IPS-15b (cell line): ENCODE data around the gene PLPP1.

Experiments
- H3K27me3 ChIP-seq: one replicate; pipeline ENCODE4 v1.6.1; 2013; ENCODE audit warnings: low read length; ENCODE audit not compliant: control insufficient read depth, insufficient read depth
- H3K36me3 ChIP-seq: one replicate; pipeline ENCODE4 v1.6.1; 2013; ENCODE audit warnings: low read length; ENCODE audit not compliant: control insufficient read depth, insufficient read depth
- H3K4me1 ChIP-seq: one replicate; pipeline ENCODE4 v1.6.1; 2013; ENCODE audit warnings: mild to moderate bottlenecking, low read length; ENCODE audit not compliant: control insufficient read depth, insufficient read depth
- H3K4me3 ChIP-seq: one replicate; pipeline ENCODE4 v1.5.1; 2013; ENCODE audit warnings: low read depth, low read length
- H3K9ac ChIP-seq: one replicate; pipeline ENCODE4 v1.6.1; 2013; ENCODE audit warnings: low read depth, mild to moderate bottlenecking, low read length
- H3K9me3 ChIP-seq: one replicate; pipeline ENCODE4 v1.6.1; 2013; ENCODE audit warnings: mild to moderate bottlenecking, low read length; ENCODE audit not compliant: control insufficient read depth, insufficient read depth

Gene PLPP1

DNA sequence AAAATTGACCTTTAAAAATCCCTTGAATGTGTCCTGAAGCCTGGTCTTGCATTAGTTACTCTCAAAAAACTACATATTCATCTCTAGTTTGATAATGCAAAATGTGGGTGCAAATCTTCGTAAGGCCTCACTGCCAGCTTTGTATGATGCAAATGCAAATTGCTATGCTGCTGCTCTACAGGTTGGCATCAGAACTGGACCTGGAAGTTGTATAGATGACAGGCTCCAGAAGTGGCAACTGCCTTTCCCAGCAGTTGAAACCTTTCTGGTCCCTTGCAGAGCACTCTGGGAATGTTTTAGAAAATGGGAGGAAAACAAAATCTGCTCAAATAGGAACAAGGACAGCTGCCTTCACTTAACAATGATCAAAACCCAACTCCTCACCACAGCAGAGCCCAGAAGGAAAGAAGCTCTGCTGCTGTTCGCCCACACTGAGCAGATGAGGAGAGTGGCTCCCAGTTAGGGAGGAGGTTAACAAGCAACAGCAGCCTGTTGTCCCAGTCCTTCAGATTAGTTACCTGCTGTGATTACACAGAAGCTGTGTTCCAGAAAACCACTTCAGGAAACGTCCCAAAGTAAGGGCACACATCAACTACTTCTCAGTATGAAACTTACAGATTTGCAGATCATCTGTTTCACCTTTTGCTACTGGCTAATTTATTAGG lies 93.5 kb downstream of the PLPP1 start:
- H3K36me3 ChIP-seq = peaks cover 5% of the 10 kb centered on the region
- H3K9me3 ChIP-seq = no peaks in the 10 kb centered on the region
- no peaks in the 10 kb centered on the region for H3K27me3 ChIP-seq
- peaks cover 8% of the 10 kb centered on the region for H3K4me1 ChIP-seq
- no peak overlapping the region for H3K4me3 ChIP-seq
- H3K9ac ChIP-seq = no peak overlapping the region

DNA sequence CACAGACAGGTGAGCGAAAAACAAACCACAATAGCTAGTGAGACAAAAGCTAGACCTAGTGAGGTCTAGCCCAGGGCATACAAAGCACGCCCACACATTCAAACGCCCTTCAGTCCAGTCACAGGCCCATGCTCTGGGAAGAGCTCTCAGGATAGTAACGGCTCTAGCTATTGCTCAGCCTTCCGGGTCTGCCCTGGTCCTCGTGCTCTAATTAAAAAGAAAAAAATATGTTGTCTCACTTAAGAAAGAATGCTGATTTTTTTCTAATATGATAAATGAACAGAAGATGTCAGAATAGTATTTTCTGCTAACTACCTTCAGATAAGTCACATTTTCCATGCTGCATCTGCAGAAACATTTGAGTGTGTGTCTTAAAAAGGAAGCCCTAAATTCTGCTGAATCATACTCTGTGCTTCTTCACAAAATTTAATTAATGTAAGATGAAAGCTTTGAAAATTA lies 94.5 kb downstream of the PLPP1 start:
- Histone ChIP-seq H3K9me3 (no peaks in the 10 kb centered on the region), H3K36me3 (peaks cover 5% of the 10 kb centered on the region), H3K4me3 (no peak overlapping the region), H3K4me1 (peaks cover 8% of the 10 kb centered on the region), H3K27me3 (no peaks in the 10 kb centered on the region), H3K9ac (no peak overlapping the region)

DNA sequence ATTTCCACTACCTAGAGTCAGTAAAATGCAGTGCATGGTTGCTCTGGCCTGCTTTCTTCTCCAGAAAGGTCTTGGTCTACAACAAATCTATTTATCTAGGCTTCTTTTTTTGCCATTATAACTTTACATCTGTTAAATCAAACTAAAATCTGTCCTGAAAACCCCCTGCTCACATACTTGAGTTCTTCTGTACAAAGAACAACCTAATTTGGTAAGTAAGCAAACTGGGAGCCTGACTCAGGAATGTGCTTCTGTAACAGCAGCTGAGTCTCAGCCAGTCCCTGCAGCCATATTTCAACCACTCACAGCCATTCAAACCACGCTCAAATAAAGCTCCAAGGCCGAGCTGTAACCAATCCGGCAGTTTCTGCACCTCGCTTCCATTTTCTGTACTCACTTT lies 95.8 kb downstream of the PLPP1 start:
- Histone ChIP-seq H3K4me3 (no peak overlapping the region), H3K9me3 (no peaks in the 10 kb centered on the region), H3K27me3 (no peaks in the 10 kb centered on the region), H3K36me3 (peaks cover 5% of the 10 kb centered on the region), H3K4me1 (peaks cover 8% of the 10 kb centered on the region), H3K9ac (no peak overlapping the region)

DNA sequence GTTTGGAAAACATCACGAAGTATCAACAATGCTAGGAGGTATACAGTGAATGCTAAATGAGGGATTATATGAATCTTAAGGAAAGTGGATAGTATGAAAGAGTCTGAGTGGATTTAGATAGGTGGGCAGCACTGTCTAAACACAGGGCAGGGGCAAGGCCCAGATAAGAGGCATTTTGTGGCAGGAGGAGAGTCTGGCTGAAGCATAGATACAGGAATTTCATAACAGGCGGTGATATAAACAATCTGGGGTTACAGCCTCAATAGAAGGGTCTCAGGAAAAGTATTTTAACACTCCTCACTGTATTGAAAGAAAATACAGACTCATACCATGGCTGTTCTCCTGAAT lies 96.9 kb downstream of the PLPP1 start:
- no peak overlapping the region for H3K9ac ChIP-seq
- H3K36me3 ChIP-seq = peaks cover 6% of the 10 kb centered on the region

DNA sequence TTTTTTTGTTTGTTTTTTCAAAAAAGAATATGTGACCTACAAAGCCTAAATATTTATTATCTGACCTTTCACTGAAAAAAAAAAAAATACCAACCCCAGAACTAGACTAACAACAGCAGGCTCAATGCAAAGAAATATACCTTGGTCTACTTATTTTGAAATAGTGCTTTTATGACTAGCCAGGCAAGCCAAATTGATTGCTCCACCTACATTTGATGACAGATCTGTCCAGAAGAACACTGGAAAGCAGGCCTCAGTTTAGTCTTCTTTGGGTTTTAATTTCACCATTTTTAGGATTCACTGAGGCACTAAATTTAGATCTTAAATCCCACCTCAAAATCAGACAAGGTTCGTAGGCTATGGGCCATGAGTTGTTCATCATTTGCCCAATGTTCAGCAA lies 97.3 kb downstream of the PLPP1 start:
- peaks cover 8% of the 10 kb centered on the region for H3K36me3 ChIP-seq
- H3K4me3 ChIP-seq = no peak overlapping the region
- H3K9me3 ChIP-seq = no peaks in the 10 kb centered on the region
- no peak overlapping the region for H3K9ac ChIP-seq
- H3K4me1 ChIP-seq = peaks cover 8% of the 10 kb centered on the region
- no peaks in the 10 kb centered on the region for H3K27me3 ChIP-seq

More for the DNA sequence above, 96.9 kb downstream of the PLPP1 start:
- peaks cover 8% of the 10 kb centered on the region for H3K4me1 ChIP-seq
- H3K9me3 ChIP-seq = no peaks in the 10 kb centered on the region
- H3K27me3 ChIP-seq = no peaks in the 10 kb centered on the region
- no peak overlapping the region for H3K4me3 ChIP-seq

DNA sequence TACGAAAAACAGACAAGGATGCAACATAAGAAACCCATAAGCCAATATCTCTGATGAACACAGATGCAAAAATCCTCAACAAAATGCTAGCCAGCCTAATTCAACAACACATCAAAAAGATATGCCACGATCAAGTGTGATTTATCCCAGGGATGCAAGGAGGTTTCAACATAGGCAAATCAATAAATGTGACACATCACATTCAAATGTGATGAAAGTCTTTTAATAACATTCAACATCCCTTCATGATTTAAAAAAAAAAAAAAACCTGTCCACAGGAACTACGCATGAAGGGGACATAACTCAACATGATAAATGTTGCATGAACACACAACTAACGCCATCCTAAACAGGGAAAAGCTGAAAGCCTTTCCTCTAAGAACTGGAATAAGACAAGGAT lies 102.2 kb downstream of the PLPP1 start:
- Histone ChIP-seq H3K27me3 (no peaks in the 10 kb centered on the region), H3K4me1 (no peaks in the 10 kb centered on the region), H3K9me3 (no peaks in the 10 kb centered on the region), H3K36me3 (peaks cover 12% of the 10 kb centered on the region), H3K9ac (no peak overlapping the region), H3K4me3 (no peak overlapping the region)

GRCh38 chr5:55429613-55430253 lies 105.0 kb downstream of the PLPP1 start:
- Histone ChIP-seq H3K4me3 (no peak overlapping the region), H3K9ac (no peak overlapping the region), H3K4me1 (no peaks in the 10 kb centered on the region), H3K9me3 (no peaks in the 10 kb centered on the region), H3K27me3 (no peaks in the 10 kb centered on the region), H3K36me3 (peaks cover 12% of the 10 kb centered on the region)

- H3K36me3 ChIP-seq = peaks cover 15% of the 10 kb centered on the region
Observed at GRCh38 chr5:55429221-55429612, 105.5 kb downstream of the PLPP1 start.

GRCh38 chr5:55427157-55427556 lies 107.6 kb downstream of the PLPP1 start:
- Histone ChIP-seq H3K9me3 (no peaks in the 10 kb centered on the region), H3K4me1 (no peaks in the 10 kb centered on the region), H3K9ac (no peak overlapping the region), H3K36me3 (peaks cover 20% of the 10 kb centered on the region), H3K4me3 (no peak overlapping the region), H3K27me3 (no peaks in the 10 kb centered on the region)

More at GRCh38 chr5:55429221-55429612, 105.5 kb downstream of the PLPP1 start:
- Histone ChIP-seq H3K4me1 (no peaks in the 10 kb centered on the region), H3K9me3 (no peaks in the 10 kb centered on the region), H3K9ac (no peak overlapping the region), H3K4me3 (no peak overlapping the region), H3K27me3 (no peaks in the 10 kb centered on the region)

DNA sequence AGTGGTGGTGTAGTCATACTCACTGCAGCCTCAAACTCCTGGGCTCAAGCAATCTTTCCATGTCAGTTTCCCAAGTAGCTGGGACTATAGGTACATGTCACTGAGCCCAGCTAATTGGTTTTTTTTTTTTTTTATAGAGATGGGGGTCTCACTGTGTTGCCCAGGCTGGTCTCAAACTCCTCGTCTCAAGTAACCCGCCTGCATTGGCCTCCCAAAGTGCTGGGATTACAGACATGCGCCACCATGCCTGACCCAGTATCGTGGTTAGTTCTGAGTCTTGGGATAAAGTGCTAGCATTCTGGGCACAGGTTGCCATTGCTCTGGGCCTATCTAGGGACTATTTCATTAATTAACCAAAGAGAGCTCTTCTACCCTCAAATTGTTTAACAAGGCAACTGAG lies 108.3 kb downstream of the PLPP1 start:
- no peaks in the 10 kb centered on the region for H3K27me3 ChIP-seq
- no peaks in the 10 kb centered on the region for H3K4me1 ChIP-seq
- H3K4me3 ChIP-seq = no peak overlapping the region
- no peaks in the 10 kb centered on the region for H3K9me3 ChIP-seq
- peaks cover 20% of the 10 kb centered on the region for H3K36me3 ChIP-seq
- no peak overlapping the region for H3K9ac ChIP-seq

DNA sequence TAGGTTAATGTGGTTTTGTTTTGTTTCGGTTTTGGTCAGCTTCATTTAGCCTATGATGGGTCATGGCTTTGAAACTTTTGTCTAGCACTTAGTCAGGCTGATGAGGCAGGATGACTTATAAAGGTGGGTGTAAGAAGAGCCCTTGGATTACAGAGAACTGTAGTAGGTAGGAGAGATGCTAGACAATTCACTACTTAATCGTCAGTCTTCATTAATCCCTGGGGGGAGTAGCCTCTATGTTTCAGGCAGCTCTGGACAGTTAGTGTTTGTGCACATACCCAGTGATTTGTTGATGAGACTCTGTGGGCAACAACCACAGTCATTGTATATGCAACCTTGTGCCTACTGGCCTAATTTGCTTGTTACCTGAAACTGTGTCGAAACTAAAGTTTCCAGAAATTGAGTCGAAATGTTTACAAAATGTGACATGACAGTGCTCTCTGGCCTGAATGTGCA lies 113.7 kb downstream of the PLPP1 start:
- H3K4me1 ChIP-seq = no peaks in the 10 kb centered on the region
- no peaks in the 10 kb centered on the region for H3K9me3 ChIP-seq
- no peak overlapping the region for H3K4me3 ChIP-seq
- H3K9ac ChIP-seq = no peak overlapping the region
- H3K36me3 ChIP-seq = peaks cover 14% of the 10 kb centered on the region
- no peaks in the 10 kb centered on the region for H3K27me3 ChIP-seq
